Hematopoietic multipotent progenitor cell treated with erythropoietin and hydrocortisone succinate and interleukin-3 and kit ligand, for 4 days (in vitro differentiated cells): ENCODE measurements around the gene STEEP1.

Source experiments
- DNase-seq: peaks from one replicate; pipeline ENCODE4 v3.0.0-alpha.2; 2015

STEEP1 gene

DNA sequence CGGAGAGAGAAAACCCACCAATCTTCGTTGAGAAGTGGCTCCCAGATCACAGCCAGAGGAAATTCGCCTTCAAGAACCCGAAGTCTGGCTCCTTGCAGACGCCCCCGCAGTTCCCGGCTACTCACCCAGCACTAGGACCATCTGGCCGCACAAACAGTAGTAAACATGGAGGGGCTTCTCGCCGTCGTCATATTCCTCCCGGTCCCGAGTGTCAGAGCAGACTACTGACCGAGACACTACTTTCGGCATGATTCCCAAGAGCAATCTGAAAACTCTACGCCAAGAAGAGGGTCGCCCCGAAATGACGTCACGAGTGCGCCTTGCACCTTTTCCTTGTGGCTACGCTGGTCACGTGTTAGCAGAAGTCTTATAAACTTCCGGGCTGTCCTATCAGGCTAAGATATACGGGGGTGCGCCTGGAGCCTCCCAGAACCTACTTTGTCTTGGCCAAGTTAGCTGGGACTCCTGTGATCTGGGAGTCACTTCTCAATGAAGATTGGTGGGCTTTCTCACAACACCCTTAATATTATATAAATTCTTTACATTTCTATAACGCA, at the start of gene STEEP1:
Gene STEEP1 (minus strand): TSS at position 303 of the 557 bp plus-strand sequence. CDS start 54 bp downstream, at position 249.
- peak; percentile 96 for DNase-seq

DNA sequence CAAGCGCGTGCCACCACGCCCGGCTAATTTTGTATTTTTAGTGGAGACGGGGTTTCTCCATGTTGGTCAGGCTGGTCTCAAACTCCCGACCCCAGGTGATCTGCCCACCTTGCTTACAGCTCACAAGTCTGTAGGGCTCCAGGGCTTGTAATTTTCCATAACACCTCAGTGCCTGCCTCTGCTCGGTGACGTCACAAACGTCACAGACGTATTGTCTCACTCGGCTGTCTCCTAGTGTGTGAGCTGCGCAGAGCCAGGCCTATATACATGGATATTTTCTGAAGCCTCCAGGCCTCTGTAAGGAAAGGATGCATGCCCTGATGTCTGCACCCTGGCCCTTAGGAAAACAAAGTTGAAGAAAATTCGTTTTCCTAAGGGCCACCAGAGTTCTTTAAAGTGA, 49.6 kb upstream of the STEEP1 start:
- no peak for DNase-seq

DNA sequence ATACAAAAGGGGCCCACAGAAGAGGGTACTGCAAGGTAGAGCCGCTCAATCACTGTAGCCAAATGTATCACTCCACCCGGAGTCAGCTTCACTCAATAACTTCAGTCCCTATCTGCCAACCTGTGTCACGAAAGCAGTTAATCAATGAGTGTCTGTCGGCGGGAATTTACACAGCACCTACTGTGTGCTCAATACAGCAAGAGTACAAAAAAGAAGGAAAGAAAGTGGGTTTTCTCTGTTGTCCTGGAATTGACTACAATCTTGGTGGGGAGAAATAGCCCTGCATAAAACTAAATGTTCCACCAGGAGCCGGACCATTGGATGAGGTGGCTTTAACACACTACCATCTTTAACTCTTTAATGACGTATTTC, 41.8 kb upstream of the STEEP1 start:
- no peak for DNase-seq

DNA sequence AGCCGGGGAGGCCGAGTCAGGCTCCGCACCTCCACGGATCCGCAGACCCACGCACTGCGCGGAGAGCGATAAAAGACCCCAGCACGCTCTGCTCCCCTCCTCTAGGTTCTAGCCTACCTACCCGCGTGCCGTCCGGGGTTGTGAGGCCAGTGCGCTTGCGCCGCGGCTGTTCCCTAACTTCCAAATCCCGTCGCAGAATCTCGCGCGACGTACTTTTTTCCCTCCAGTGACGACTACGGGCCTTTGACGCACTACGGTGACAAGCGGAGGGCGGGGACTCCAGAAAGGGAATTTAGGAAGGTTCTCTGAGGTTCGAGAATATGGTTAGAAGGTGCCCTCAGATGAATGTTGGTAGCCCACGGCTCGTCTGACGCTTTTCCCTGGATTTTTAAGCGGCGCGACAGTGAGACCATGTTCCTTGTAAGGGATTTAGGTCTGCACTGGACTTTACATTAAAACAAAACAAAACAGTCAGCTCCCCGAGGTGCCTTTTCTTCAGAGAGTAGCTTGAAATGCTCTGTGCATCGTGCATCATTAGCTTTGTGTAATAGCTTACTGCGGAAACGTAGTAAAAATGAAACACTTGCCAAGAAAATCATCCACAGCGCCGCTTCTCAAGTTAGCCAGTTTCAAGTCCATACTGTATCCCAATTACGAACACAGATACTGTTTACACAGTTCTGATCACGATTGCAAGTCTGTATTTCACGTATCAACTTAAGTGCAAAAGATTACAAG, 41.2 kb upstream of the STEEP1 start, which contains the start of gene NKRF:
Gene NKRF (minus strand): TSS at position 145 of the 738 bp plus-strand sequence.
- DNase-seq: peak; percentile 95

DNA sequence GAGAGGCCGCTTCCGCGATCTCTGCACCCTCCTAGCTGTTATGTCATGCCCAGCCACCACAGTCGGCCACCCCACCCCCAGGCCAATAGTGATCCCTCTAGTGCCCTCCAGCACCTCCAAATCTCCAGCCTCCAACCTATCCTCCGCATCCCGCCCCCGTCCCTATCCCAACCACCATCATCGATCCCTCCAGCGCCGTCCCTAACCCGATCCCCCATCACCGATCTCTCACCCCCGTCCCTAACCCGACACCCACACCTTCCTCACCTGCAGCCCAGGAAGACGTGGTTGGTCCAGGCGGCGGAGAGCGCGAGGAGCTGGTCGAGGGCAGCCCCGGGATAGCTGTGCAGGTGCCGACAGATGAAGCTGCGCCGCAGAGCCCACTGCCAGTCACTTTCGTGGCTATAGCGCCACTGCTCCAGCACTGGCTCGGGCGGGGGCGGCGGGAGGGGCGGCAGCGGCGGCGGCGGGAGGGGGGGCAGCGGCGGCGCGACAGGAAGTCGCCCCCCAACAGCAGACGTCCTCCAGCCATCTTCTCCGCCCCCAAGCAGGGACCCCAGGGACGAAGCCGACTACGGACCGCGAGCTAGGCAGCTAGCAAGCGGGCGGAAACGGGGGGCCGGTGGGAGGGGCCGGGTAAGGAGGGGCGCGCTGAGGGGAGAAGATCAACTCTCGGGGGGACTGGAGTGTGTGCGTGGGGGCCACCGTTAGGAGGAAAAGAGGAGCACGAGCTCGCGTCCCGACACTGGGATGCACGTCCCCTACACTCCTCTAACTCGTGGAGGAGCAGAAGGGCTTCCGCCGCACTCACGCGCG, 40.5 kb upstream of the STEEP1 start:
- peak; percentile 49 for DNase-seq

DNA sequence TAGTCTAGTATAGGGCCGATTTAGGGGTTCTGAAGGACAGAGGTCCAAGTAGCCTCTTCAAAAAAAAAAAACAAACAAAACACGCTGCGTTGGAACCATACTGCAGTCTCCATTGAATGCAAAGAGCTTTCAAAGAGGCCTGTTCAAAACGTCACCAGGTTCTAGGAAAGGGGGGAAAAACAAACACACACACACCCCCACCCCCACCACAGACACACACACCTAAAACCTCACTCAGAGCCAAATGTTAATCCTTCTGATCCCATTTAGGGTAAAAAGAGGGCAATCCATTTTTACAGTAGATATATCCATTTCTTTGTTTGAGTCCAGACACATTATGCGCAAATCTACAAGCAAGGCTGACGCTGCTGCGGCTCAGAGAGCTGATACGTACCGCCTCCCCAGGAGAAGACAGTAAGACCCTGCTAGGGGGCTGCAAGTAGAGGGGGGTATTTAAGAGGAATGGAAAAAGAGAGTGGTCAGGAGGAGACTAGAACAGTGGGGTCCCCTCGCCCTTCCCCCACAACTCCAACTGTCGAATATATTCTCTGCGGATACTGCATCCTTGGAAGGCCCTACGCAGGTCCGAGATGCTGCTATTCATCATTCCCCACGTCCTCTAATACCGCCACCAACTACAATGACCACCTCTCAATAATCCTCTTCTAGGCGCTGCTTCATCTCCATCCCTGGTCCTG, 39.7 kb upstream of the STEEP1 start:
- DNase-seq: no peak

DNA sequence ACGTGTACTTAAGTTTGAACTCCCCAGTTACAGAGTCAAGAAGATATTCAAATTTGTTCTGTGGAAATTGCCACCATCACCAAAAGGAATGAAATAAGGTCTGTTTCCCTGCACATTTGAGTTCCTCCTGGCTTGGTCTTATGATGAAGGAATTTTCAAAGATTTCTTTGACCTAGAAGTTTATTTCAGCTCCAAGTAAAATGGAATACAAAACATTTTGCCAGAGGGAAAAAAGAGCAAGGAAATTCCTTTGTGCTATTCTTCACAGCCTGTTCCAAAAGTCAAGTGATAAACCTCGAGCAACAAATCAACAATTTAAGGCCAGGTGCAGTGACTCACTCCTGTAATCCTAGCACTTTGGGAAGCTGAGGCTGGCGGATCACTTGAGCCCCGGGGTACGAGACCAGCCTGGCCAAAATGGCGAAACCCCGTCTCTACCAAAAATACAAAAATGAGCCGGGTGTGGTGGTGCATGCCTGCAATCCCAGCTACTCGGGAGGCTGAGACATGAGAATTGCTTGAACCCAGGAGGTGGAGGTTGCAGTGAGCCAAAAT, 37.6 kb upstream of the STEEP1 start:
- no peak for DNase-seq

DNA sequence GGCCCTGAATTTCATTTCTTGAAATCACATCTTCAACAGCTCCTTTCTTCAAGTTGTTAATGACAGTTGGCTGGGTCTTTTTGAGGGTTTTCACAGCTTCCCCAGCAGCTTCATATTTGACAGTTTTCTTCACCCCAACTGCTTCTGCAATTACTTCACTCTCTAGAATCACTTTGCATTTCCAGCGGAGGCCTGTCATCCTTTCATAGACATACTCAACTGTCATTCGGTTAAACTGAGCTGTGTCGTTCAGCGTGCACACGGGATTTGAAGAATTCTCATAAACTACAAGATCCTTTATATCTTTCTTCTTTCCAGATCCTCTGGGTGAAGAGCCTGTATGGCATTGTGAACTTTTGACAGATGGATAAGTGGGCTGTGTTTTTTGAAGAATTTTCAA, 24.6 kb upstream of the STEEP1 start:
- no peak for DNase-seq

DNA sequence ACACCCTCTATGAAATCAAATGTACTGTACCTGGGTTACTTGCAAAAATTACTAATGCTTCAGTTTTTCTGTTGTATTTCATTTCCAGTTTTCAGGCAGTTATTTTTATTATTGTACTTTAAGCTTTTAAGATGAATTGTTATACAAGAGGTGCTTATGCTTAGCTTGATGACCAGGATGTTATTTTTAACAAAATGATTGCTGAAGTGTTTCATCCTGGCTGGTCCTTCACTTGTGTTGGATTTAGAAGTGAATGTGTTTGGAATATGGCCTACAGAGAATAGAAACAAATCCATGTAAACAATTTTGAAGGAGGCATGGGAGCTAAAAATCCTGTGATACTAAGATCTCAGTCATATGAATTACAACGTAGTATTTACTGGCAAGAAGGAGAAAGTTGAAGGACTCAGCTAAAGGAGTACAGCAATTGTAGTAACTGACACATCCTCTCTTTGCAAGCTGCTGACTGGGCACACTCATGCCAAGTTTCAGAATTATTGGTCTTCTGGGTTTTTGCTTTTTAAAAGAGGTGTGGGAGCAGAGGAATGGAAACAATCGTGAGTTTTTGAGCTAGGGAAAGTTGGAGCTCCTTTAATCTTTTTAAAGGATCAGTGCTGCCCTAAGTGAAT, 18.3 kb upstream of the STEEP1 start:
- no peak for DNase-seq

DNA sequence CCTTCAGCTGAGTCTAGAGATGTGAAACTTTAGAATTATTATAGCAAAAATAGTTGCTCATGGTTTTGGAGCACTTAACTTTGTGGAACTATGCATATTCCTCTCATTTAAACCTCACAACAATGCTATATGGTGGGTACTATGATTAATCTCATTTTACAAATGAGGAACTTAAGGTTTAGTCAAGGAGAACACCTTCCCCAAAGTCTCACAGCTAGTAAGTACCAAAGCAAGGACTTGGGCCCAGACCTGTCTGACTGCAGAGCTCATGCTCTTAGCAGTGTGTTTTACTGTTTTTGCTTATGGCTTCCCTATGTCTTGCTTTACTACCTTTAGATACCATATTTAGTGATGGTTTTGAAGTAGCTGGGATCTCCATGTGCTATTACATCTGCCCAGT, 14.2 kb upstream of the STEEP1 start:
- DNase-seq: no peak

DNA sequence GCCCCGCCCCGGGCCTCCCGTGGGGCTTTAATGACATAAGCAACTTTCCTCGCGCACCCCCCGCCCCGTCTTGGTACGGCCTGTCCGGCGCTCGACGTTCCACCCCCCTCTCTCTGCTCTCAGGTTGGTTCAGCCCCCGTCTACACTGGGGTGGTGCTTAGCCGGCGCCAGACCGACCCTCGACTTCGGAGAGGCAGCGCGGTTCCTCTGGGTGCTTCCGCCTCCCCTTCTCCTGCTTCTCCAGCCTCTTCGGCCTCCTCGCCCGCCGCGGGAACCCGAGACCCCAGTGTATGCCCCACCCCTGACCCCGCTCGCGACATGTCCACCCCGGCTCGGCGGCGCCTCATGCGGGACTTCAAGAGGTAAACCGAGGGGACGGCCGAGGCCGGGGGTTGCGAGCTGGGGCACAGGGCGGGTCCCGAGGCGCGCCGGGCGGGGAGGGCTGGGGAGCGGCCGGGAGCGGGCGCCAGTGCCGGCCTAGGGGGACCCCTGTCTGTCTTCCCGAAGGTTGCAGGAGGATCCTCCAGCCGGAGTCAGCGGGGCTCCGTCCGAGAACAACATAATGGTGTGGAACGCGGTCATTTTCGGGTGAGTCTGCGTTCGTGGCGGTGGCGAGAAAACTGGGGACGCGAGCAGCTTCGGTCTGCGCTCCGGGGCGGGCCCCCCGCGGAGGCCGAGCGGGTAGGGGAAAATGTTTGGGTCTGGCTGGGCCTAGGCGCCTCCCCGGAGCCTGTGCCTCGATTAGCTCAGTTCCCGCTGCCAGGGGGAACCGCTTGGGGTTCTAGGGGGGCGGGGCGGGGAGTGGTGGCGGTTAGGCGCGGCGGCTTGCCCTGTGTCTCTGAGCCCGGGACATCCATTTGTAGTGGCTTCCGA, 9.4 kb upstream of the STEEP1 start, which contains the start of gene UBE2A:
Gene UBE2A (plus strand): TSS at position 170 of the 873 bp plus-strand sequence. CDS start 149 bp downstream, at position 319.
- peak; percentile 95 for DNase-seq

DNA sequence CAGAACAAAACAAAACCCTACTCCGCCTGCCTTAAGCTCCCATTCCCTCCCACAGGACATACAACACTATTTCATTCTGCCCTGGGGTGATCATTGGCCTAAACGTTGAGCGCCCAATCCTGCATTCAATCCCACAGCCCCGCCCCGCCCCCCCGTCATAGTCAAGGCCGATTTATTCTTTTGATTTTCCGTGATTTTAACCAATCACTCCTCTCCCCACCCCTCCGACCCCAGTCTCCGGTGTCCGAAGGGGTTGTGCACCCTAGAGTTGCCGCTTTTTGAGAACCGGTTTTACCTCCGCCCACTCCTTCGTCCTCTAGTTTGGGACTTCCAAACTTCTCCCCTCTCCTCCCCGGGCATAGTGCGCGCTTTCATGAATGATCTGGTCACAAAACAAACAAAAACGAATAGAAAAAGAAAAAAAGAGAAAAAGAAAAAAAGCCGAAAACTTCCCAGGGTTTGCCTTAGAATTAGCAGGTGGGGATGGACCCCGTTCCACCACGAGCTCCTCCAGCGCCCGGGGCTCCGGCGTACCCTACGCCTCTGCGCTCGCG, 8.7 kb upstream of the STEEP1 start:
- DNase-seq: peak; percentile 33

DNA sequence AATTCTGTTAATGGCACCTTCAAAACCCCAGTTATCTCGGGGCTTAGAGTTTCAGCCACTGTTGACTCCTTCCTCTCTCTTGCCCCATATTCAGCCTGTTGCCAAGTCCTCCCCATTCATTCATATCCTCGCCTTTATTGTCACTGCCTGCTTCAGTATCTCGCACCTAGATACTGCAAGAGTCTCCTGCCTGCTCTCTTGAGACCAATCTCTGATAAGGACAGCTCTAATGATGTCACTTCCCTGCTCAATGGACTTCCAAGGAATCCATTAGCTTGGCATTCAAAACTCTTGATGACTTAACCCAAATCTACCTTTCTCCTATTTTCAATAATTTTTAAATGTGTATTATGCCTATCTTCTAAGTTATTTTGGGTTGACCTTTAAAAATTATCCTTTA, 8.0 kb upstream of the STEEP1 start:
- DNase-seq: no peak

DNA sequence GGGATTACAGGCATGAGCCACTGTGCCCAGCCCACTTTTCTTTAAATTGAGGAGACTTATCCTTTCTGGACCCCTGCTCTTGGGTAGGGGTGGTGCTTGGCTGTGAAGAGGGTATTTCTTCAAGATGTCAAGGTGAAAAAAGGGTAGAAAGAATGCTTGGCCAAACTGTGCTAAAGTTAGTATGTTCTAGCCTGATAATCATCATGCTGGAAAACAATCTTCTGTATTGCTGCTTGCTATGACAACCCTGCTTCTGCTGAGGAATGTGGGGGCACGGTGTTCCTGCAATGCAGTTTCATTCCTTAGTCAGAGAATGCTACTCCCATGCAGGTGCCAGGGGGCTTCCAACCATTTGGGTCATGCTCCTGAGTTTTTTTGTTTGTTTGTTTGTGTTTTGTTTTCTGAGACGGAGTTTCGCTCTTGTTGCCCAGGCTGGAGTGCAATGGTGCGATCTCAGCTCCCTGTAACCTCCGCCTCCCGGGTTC, 5.2 kb upstream of the STEEP1 start:
- no peak for DNase-seq

DNA sequence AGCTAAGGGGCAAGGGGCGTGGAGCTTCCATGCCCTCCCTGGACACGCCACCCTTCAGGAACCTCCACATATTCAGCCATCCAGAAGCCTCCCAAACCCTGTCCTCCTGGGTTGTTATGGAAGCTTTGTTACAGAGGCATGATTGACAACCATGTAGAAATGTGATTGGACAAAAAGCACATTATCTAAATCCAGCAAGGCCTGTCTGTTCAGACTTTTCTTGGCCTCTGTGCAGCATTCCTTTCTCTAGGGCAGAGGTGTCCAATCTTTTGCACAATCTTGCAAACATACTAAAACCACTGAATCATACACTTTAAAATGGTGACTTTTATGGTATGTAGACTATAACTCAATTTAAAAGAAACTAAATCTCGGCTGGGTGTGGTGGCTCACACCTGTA, 12.7 kb downstream of the STEEP1 start:
- no peak for DNase-seq

DNA sequence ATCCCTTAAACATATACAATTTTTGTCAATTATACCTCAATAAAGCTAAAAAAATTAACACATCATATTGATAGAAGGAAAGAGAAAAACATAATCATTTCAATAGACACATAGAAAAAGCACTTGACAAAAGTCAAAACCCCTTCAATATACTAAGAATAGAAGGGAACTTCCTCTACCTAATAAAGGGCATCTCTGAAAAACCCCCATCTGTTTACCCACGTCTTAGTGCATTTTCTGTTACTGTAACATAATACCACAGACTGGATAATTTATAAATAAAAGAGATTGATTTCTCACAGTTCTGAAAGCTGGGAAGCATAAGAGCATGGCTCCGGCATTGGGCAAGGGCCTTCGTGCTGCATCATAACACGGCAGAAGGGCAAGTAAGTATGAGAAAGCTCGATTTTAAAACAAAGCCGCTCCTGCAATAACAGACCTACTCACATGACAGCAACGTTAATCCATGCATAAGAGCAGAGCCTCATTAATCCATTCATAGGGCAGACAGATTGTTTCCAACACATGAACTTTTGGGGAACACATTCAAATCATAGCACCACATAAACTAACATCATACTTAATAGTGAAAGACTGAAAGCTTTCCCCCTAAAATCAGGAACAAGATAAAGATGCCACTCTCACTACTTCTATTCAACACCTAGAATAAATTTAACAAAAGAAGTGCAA, 15.7 kb downstream of the STEEP1 start:
- DNase-seq: no peak

DNA sequence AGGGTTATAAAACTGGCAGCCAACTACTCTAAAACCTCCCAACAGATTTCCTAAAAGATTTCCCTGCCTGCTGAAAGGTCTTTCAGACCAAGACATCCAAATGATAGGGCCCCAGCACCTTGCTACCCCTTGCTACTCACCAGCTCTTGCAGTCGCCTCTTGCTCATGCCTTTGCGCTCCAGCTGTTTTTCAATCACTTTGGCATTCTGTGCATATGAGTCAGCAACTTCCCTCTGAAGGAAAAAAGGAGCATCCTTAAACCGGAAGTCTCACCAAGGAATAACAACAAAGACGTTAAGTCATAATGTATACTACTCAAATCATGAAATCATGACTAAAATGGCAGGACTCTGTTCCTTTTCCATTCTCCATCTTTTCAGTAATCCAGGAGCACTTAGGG, 24.0 kb downstream of the STEEP1 start:
- DNase-seq: no peak

DNA sequence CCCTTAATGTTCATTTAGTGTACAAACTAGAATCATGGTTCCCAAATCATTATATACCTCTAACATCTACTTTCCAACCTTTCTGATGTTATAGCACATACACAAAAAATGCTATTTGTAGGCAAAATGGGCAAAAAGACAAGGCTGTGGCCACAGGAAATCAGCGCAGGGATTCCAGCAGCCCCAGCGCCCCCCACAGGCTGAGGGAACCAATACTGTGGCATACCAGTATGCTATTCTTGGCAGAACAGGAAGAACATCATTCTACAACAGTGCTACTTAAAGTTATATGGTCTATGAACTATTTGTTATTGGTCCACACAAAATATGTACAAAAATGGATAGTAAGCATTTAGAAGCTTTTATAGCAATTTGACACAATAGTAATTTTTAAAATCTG, 25.3 kb downstream of the STEEP1 start:
- DNase-seq: no peak

DNA sequence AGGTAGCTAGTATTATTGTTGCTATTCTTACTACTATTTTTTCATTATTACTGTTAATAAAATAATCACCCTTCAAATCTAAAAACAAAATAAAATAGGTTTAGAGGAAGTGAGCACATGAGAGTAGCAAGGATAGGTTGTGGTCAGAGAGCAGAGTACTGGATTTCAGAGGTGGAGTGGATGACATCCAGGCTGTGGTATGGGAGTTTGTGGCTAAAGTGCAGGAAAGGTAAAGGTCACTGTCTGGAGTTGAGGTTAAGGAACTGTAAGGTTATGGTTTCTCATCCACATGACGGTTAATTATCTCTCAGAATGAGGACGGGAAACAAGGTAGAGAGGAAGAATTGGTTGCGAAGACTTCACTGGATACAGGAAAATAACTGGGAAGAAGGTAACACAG, 27.7 kb downstream of the STEEP1 start:
- no peak for DNase-seq
